ENCODE data around the gene GMCL1. TPM values are rescaled to one million over a fixed set of nuclear protein-coding genes. Genes with fewer than 3 reads are reported as not detected.

GMCL1 gene
- total and polyA plus RNA-seq, 9 of the 15 experiments (the other 6 are each of a cell fraction or from before 2014, with no cell fraction given): 7.0 to 27.3 (median 15.4) TPM

- TF ChIP-seq JUND (IDR thresholded peaks at IDR 0.05; ENCODE audit: borderline replicate concordance, low read depth, low read length): peak; percentile 71; the same call in 1 of the 2 replicates
- TF ChIP-seq JUND (tag; IDR thresholded peaks at IDR 0.05; ENCODE audit: borderline replicate concordance, low read depth, low read length): peak; percentile 10; the same call in 1 of the 3 replicates
- no peak for TF ChIP-seq ZNF408 (CRISPR knock-in tag; IDR thresholded peaks at IDR 0.05; ENCODE audit: low read depth)
- TF ChIP-seq TEAD2 (tag; IDR thresholded peaks at IDR 0.05): no peak
- no peak for TF ChIP-seq CHCHD3 (CRISPR knock-in tag; IDR thresholded peaks at IDR 0.05)
- TF ChIP-seq ZNF395 (CRISPR knock-in tag; IDR thresholded peaks at IDR 0.05): no peak
- no peak for TF ChIP-seq HDAC6 (IDR thresholded peaks at IDR 0.05; ENCODE audit: low read depth, low read length)
- no peak for TF ChIP-seq ZNF41 (CRISPR knock-in tag; conservative IDR thresholded peaks at IDR 0.05)
- TF ChIP-seq KDM2B (CRISPR knock-in tag; IDR thresholded peaks at IDR 0.05): no peak
- TF ChIP-seq PTBP1 (IDR thresholded peaks at IDR 0.05; ENCODE audit: low read depth, low read length): no peak
- TF ChIP-seq CCNT2 (IDR thresholded peaks at IDR 0.05; ENCODE audit: borderline replicate concordance, extremely low read depth, insufficient read length, low read depth, low read length): no peak
- no peak for TF ChIP-seq HOXB6 (CRISPR knock-in tag; IDR thresholded peaks at IDR 0.05; ENCODE audit: borderline replicate concordance)
- TF ChIP-seq ETS2 (tag; IDR thresholded peaks at IDR 0.05; ENCODE audit: borderline replicate concordance, poor library complexity, severe bottlenecking): no peak
- TF ChIP-seq KAT7 (CRISPR knock-in tag; IDR thresholded peaks at IDR 0.05; ENCODE audit: borderline replicate concordance): 0 out of 2 replicates have a peak, but pooled peaks have one; percentile 27
- no peak for TF ChIP-seq USF2 (CRISPR knock-in tag; IDR thresholded peaks at IDR 0.05)
- no peak for TF ChIP-seq ARID2 (IDR thresholded peaks at IDR 0.05)
- no peak for TF ChIP-seq ZNF277 (CRISPR knock-in tag; IDR thresholded peaks at IDR 0.05; ENCODE audit: borderline replicate concordance)
- peak; percentile 50; the same call in 1 of the 2 replicates for TF ChIP-seq VEZF1 (CRISPR knock-in tag; IDR thresholded peaks at IDR 0.05)
- TF ChIP-seq PRMT5 (CRISPR knock-in tag; IDR thresholded peaks at IDR 0.05): no peak
- TF ChIP-seq CBX3 (IDR thresholded peaks at IDR 0.05; ENCODE audit: borderline replicate concordance in 1 of 2, low read length in 2 of 2): peak in 1 of 2 experiments; percentile 88; a peak in 2 of 3 replicates
These were observed 64.5 kb downstream of the GMCL1 start, which contains the start of gene SNRNP27 (continued) for GRCh38 chr2:69893684-69894551.
